ENCODE data around the gene TIPIN. TPM values are rescaled to one million over a fixed set of nuclear protein-coding genes. Genes with fewer than 3 reads are reported as not detected.
"Not testable (repeated sequence)": the region's sequence is repeated elsewhere in the genome, so short reads cannot be mapped to it uniquely, and the experiment has no call there.

TIPIN gene
- total RNA-seq, 1 donor from 2014 or later = 9.8 TPM

DNA sequence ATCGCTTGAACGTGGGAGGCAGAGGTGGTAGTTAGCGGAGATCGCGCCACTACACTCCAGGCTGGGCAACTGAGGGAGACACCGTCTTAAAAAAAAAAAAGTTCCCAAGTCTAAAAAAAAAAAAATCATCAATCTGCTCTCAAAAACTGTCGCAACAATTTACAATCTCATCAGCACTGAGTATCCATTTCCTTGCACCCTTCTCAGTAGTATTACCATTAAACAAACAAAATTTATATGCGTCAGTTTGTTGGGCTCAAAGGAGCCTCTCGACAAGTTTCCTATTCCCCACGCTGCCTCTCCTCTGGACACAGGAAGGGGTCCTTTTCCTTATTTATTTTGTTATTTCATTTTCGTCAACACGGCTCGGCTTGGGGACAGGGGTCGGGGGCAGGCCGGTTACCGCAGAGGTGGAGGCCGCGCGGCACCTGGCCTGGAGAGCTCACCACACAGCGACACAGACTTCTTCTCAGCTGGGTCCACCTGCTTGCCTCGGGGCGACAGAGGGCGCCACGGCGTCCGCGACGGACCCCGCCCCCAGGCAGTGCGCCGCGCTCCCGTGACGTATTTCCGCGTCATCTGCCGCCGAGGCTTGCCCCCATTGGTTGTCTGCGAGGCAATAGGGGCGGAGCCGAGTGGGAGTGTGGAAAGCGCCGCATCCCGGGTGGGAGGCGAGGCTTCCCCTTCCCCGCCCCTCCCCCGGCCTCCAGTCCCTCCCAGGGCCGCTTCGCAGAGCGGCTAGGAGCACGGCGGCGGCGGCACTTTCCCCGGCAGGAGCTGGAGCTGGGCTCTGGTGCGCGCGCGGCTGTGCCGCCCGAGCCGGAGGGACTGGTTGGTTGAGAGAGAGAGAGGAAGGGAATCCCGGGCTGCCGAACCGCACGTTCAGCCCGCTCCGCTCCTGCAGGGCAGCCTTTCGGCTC lies 30.0 kb upstream of the TIPIN start, which contains the start of gene MAP2K1:
Gene MAP2K1 (plus strand): TSS at position 709 of the 920 bp plus-strand sequence. CDS start 436 bp downstream, outside the sequence.
- DNase-seq = peak; percentile 98

DNA sequence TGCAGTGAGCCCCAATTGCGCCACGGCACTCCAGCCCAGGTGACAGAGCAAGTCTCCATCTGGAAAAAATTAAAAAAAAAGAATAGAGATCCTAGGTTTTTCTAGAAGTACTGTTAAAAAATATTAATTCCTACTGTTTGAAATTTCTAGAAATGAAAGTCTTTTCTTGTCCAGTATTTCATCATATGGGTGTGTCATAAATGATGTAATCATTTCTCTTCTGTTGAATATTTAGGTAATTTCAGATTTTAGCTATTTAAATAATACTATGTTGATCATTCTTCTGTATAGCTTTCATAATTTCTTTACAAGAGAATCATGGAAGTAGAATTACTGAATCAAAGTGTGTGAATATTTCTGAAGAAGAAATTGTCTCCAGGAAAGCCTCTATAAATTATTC lies 24.9 kb upstream of the TIPIN start:
- not testable (repeated sequence) for DNase-seq

DNA sequence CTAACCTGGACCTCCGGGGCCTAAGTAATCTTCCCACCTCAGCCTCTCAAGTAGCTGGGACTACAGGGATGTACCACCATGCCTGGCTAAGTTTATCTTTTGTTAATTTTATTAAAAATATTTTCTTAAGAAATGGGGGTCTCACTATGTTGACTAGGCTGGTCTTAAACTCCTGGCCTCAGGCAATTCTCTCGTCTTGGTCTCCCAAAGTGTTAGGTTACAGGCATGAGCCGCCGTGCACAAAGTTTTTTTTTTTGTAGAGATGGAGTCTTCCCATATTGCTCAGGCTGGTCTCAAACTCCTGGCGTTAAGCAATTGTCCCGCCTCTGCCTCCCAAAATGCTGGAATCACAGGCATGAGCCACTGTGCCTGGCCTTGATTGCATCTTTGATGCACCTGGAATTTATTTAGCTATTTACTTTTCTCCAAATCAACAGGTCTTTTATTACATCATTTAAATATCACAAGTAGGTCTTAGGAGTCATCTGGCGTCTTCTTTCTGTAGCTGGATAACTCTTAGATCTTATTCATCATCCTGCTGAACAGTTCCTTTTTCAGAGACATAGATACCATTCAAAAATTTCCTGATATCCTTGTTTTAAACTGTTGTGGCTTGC lies 22.4 kb upstream of the TIPIN start:
- DNase-seq = no peak

DNA sequence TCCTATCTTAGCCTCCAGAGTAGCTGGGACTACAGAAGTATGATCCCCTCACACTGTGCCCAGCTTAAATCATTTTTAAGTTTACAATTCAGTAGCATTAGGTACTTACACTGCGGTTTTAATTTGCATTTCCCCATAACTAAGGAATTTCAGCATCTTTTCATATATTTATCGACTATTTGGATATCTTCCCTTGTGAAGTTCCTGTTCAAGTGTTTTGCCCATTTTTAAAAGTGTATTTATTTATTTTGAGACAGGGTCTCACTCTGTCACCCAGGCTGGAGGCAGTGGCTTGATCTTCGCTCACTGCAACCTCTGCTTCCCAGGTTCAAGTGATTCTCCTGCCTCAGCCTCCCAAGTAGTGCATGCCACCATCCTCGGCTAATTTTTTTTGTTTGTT lies 17.7 kb upstream of the TIPIN start:
- DNase-seq = no peak

DNA sequence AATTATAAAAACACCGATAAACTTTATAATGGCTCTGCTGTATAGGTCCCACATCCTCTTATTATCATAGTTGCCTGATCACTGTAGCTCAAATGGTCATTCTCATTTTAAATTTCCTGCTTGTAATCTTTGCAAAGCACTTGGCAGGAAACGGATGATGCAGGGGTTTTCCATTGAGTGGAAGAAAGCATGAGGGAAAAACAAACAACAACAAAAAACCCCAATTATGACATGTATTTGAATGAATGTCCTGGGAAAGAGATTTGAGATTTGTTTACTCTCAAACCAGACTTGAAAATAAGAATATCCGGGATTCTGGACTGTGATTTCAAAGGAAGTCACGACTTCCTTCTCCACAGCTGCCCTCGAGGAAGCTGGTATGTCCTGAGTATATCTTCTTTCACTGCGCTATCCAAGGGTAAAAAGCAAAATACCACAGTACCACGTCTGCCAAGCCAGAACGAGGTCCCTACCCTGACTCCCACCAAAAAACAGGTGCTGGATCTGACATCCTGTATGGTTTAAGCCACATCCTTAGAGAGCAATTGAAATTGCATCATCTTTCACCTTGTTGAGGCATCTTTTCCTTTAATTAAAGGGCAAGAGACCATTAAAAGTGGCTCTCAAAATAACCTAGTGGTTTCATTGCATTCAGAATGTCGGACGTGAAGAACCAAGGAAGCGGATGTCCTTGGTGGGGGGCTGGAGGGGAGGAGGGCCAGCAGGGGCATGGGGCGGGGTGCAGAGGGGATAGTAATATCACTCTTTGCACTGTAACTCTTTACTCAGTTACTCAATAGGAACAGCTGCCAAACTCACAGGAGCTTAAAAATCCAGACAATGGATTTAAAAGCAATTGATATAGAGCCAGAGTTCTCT lies 13.5 kb upstream of the TIPIN start:
- peak; percentile 25 for DNase-seq

DNA sequence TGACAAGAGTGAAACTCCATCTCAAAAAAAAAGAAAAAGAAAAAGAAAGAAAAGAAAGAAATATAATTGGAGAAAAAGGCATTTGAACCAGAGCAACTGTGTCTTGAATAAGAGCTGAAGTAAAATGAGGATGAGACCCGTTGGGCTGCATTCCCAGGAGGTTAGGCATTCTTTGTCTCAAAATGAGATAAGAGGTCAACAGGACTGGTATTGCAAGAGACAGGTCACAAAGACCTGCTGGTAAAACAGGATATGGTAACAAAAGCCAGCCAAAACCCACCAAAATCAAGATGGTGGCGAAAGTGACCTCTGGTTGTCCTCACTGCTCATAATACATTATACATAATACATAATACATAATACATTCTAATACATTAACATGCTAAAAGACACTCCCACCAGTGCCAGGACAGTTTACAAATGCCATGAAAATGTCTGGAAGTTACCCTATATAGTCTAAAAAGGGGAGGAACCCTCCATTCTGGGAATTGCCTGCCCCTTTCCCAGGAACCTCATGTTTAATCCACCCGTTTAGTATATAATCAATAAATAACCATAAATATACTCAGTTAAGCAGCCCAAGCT lies 8.6 kb upstream of the TIPIN start:
- no peak for DNase-seq

DNA sequence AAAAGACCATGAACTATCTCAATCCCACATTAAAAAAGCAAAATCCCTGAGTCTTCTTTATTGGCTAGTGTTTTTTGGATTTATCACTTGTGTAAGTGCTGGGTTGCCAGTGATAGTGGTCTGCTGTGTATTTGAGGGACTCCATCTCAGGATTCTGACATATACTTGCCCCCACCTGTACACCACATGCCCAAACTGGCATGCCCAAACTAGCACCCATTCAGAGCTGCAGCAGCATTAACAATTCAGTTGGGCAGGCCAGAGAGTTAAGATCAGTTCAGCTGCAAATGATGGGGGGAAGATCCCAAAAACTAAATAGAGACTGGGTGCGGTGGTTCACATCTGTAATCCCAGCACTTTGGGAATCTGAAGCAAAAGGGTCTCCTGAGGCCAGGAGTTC lies 6.3 kb upstream of the TIPIN start:
- no peak for DNase-seq

DNA sequence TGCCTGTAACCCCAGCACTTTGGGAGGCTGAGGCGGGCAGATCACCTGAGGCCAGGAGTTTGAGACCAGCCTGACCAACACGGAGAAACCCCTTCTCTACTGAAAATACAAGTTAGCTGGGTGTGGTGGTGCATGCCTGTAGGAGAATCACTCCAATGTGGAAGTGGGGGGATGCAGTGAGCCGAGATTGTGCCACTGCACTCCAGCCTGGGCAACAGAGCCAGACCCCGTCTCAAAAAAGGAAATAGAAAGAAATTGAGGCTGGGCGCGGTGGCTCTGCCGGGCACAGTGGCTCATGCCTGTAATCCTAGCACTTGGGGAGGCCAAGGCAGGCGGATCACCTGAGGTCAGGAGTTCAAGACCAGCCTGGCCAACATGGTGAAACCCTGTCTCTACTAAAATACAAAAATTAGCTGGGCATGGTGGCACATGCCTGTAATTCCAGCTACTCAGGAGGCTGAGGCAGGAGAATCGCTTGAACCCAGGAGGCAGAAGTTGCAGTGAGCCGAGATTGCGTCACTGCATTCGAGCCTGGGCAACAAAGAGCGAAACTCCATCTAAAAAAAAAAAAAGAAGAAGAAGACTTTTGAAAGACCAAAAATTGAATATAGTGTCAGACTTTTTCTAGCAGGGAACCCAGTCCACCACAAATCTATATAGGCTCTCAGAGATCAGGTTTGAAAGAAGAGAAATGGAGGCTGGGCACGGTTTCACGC lies 5.4 kb upstream of the TIPIN start:
- DNase-seq = not testable (repeated sequence)

DNA sequence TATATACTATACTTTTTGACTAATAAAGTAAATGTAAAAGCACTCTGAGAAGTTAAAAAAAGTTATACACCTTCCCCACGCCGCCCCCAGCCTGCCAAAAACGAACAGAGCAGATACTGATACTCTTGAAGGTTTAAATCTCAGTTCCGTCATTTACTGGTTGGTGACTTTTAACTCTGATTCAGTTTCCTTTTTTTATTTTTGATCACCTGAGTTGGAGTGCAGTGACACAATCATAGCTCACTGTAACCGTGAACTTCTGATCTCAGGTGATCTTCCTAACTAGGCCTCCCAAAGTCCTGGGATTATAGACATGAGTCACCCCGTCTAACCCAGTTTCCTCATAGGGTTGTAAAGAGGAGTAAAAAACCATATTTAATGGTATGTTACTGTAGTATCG lies 3.3 kb upstream of the TIPIN start:
- no peak for DNase-seq

DNA sequence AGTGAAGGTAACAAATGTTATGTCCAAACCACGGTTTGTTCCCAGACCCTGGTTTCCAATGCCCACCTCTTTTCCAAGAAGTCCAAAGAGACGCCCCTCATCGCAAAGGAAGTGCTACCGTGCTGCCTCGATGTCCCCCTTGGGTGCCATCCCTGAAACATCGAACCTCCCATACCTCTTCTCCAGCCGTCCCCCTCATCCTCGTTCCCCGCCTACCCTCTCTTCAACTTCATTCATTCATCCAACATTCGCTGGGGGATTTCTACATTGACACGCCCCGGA lies 467 bp downstream of the TIPIN start:
- peak; percentile 5 for DNase-seq

DNA sequence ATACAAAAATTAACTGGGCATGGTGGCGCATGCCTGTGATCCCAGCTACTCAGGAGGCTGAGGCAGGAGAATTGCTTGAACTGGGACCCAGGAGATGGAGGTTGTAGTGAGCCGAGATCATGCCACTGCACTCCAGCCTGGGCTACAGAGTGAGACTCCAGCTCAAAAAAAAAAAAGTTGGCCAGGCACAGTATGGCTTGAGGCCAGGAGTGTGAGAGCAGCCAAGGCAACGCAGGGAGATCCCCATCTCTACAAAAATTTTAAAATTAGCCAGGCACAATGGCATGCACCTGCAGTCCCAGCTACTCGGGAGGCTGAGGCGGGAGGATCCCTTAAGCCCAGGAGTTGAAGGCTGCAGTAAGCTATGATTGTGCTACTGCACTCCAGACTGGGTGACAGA lies 8.0 kb downstream of the TIPIN start:
- DNase-seq = not testable (repeated sequence)

DNA sequence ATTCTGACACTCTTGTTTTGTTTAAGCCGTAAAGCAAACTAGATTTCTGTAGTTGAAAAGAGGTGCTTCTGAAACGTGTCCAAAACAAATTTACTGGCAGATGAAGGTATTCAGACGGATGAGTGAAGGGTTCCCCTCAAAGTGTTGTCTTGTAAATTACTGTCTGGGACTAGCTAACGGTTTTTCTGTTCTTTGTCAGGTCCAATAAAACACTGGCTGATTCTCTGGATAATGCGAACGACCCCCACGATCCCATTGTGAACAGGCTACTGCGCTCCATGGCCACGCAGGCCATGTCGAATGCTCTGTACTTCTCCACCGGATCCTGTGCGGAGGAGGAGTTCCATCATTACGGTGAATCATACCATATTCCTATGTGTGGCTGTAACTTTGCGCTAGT lies 27.7 kb downstream of the TIPIN start:
- no peak for DNase-seq

DNA sequence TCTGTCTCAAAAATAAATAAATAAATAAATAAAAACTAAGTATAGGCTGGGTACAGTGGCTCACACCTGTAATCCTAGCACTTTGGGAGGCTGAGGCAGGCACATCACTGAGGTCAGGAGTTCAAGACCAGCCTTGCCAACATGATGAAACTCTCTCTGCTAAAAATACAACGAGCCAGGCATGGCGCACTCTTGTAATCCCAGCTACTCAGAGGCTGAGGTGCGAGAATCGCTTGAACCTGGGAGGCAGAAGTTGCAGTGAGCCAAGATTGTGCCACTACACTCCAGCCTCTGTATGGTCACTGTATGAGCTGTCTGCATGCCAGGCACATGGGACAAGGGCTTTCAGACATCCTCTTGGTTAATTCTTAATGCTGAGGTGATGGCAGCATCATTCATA lies 28.7 kb downstream of the TIPIN start:
- no peak for DNase-seq

DNA sequence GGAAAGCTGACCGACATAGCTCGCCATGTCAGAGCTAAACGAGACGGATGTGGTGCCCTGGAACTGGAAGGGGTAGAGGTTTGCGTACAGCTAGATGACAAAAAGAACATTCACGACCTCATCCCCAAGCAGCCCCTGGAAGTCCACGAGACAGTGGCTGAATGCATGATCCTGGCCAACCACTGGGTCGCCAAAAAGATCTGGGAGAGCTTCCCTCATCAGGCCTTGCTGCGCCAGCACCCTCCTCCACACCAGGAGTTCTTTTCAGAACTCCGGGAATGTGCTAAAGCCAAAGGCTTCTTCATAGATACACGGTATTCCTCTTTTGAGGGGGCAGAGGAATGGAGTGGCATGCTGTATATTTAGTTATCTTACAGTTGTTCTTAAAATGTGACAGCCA lies 30.4 kb downstream of the TIPIN start:
- no peak for DNase-seq

DNA sequence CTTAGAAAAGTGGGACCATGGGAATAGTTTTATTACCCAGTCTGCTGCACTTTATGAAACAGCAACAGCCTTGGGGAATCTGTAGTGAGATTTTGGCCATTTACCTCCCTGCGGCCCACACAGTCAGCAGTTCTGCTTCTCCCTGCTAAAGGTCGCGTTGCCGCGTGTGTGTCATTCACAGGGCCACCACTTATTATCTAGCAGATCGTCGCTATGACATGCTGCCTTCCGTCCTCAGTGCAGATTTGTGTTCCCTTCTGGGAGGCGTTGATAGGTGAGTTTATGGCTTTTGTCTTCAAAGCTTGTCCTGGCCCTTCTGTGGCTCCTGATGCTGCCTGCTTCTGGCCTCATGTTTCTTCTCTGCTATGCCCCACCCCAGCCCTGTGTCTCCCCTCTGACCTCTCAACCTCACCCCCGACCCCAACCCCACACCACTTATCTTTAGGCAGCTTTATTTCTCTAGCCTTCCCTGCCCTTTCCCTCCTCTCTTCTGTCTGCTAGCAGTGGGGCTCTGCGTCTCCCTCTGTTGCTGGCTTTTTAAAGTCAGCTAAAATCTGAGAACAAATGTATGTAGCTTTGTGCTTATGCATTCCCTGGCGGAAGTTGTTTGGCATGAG lies 33.1 kb downstream of the TIPIN start:
- DNase-seq = no peak

DNA sequence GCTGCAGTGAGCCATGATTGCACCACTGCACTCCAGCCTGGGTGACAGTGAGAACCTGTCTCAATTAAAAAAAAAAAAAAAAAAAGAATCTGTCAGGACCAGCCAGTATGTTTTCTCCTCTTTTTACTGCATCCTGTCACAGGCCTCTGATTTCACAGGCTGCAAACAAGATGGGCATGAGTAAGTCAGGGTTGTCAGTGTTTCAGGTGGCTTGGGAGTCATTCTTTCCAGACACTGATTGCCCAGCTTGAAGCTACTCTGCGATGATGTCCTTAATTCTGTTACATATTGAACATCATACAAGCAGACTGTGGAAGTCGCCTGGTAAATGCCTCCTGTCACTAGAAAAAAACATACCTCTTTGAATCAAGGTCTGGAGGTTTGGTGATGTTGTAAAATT lies 44.3 kb downstream of the TIPIN start:
- DNase-seq = no peak

DNA sequence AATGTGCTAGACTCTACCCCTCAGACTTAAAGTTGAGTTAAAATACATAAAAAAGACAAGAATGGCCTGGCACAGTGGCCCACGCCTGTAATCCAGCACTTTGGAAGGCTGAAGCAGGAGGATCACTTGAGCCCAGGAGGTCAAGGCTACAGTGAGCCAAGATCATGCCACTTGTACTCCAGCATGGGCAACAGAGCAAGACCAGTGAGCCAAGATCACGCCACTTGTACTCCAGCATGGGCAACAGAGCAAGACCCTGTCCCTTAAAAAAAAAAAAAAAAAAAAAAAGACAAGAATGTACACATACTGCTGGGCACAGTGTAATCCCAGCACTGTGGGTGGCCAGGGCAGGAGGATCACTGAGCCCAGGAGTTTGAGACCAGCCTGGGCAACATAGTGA lies 45.7 kb downstream of the TIPIN start:
- no peak for DNase-seq

DNA sequence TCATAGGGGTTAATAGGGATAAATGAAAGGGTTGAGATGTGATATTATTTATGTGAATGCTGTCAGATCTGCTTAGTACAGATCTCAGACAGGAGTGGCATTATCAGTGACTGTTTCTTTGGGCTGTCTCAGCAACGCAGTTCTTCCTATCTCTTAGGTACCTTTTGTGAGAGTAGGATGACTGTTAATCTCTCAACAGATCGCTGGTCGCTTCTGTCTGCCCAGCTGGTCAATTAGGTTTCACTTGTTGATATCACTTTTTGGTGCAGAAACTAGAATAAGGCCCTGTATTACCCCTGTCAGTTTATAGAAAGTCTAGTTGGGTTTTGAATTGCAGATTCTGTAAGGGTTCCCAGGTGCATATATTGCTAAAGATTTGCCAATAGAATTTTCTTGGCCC lies 46.7 kb downstream of the TIPIN start:
- no peak for DNase-seq

DNA sequence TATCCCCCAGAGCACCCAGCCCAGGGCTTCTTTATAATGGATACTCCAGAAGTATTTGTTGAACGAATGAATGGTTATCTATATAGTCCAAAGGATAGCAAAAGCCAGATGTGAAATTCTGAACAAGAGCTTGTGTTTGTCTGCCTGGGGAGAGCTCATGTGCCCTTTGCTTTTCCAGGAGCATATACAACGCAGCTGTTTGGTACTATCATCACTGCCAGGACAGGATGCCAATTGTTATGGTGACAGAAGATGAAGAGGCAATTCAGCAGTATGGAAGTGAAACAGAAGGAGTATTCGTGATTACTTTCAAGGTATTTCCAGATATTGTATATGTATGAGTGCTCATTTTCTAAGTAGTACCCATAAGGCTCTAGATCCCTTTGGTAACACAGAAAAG lies 48.0 kb downstream of the TIPIN start:
- DNase-seq = no peak

DNA sequence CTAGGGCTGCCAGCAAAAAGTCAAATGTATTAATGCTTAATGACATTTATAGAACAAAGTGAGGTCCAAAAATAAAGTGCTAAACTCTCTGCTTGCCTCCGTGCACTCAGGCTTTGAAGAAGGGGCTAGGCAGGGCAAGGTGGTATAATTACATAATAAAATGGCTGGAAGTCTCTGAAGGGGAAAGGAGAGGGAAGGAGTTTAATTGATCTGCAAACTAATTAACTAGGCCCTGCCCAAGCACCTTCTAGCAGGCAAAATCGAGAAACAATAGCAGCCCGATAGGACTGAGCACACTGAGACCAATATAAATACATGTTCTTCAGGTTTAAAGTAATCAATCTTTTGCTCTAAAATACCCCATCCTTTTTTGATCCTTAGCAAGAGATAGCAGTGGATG lies 50.1 kb downstream of the TIPIN start:
- DNase-seq = no peak

DNA sequence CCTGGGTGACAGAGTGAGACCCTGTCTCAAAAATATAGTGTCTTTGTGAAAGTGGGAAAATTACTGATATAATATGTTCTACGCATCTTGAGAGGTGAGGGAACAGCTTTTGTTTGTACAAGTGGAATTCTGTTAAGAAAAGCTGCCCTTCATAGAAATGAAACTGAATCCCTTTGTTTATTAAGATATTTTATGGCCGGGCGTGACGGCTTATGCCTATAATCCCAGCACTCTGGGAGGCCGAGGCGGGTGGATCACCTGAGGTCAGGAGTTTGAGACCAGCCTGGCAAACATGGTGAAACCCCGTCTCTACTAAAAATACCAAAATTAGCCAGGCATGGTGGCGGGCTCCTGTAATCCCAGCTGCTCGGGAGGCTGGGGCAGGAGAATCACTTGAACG lies 52.1 kb downstream of the TIPIN start:
- not testable (repeated sequence) for DNase-seq

Measured in skin of body (tissue), 2 donors.